Hepatocyte (in vitro differentiated cells): ENCODE results near the gene AASDH.

ENCODE experiments used
- EZH2 ChIP-seq: fragments of 200-600 bp; sonication (generic); IDR thresholded peaks from 2 replicates; pipeline ENCODE4 v1.6.1; 2016; ENCODE audit warnings: antibody characterized with exemption, mild to moderate bottlenecking, borderline replicate concordance
- TF ChIP-seq, protein P1 (sequence below): fragments of 200-600 bp; sonication (generic); IDR thresholded peaks from 2 replicates; pipeline ENCODE4 v1.5.1; 2016; ENCODE audit warnings: antibody characterized with exemption, mild to moderate bottlenecking; ENCODE audit not compliant: poor library complexity

DNA sequence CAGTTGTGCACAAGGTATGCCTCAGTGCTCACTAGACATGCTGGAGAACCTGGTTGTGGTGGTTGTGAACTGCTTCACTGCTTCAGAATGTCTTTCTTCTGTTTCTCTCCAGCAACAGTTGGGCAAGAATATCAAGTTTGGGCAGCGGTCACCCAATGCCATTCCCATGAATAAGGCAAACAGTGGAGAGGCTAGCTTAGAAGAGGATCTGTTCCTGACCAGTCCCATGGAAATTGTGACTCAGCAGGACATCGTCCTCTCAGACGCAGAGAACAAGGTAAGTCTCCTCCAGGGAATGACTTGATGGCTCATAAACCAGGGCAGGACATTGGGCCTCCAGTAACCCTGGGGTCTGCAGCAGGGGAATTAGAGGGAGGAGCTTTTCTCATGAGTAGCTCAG lies 79.9 kb downstream of the AASDH start:
- TF ChIP-seq, protein P1, sequence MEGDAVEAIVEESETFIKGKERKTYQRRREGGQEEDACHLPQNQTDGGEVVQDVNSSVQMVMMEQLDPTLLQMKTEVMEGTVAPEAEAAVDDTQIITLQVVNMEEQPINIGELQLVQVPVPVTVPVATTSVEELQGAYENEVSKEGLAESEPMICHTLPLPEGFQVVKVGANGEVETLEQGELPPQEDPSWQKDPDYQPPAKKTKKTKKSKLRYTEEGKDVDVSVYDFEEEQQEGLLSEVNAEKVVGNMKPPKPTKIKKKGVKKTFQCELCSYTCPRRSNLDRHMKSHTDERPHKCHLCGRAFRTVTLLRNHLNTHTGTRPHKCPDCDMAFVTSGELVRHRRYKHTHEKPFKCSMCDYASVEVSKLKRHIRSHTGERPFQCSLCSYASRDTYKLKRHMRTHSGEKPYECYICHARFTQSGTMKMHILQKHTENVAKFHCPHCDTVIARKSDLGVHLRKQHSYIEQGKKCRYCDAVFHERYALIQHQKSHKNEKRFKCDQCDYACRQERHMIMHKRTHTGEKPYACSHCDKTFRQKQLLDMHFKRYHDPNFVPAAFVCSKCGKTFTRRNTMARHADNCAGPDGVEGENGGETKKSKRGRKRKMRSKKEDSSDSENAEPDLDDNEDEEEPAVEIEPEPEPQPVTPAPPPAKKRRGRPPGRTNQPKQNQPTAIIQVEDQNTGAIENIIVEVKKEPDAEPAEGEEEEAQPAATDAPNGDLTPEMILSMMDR, result no peak
- no peak for TF ChIP-seq EZH2
